Posterior vena cava (tissue), 2 donors: ENCODE data around the gene SLC26A6. TPM values are rescaled to one million over a fixed set of nuclear protein-coding genes. Genes with fewer than 3 reads are reported as not detected.

Source experiments
- DNase-seq: peaks from one replicate; pipeline ENCODE4 v3.0.0-alpha.2; 2020; ENCODE audit warnings: low spot score
- intact Hi-C, 2 donors: fragments of 100-400 bp; cut with DNase I; formaldehyde crosslinking; loops; one replicate each; pipeline versions ENCODE4 v1.14.1 to v1.14.2; 2022 to 2023
- total RNA-seq, 2 donors: library from RNA; stranded (reverse); fragmentation: NEBNext Ultra II Directional; extraction: Animal tissue kit (Norgen Biotek cat#: 25700); gene quantifications; one replicate each; pipeline ENCODE4 v1.2.1, GENCODE V29; 2021
- donor health status: DM: yes; HTN: yes; CAD: no.
- donor health status: DM: yes; HTN: yes; CAD: no.

The SLC26A6 gene
- total RNA-seq, 2 donors from 2014 or later, result 7.0 to 11.7 TPM

- intact Hi-C loops, result no loop called here
- DNase-seq, result no peak
Observed at GRCh38 chr3:48641396-48641795, 6.1 kb upstream of the SLC26A6 start.

GRCh38 chr3:48639944-48640606 lies 4.8 kb upstream of the SLC26A6 start:
- intact Hi-C loops, result no loop called here
- no peak for DNase-seq

- no peak for DNase-seq
- intact Hi-C loops, result no loop called here
Observed at GRCh38 chr3:48637305-48637704, 2.0 kb upstream of the SLC26A6 start.

GRCh38 chr3:48636149-48636655 lies 941 bp upstream of the SLC26A6 start:
- no peak for DNase-seq
- intact Hi-C loops, result no loop called here

GRCh38 chr3:48634661-48635221 lies 520 bp downstream of the SLC26A6 start:
- DNase-seq, result peak; percentile 89
- intact Hi-C loops, result no loop called here

GRCh38 chr3:48633743-48634142 lies 1.5 kb downstream of the SLC26A6 start:
- DNase-seq, result no peak
- intact Hi-C loops, result no loop called here

- DNase-seq, result no peak
- intact Hi-C loops, result no loop called here
Observed at GRCh38 chr3:48633256-48633655, 2.0 kb downstream of the SLC26A6 start.

GRCh38 chr3:48631516-48632448 lies 3.5 kb downstream of the SLC26A6 start:
- intact Hi-C loops, result no loop called here
- no peak for DNase-seq

GRCh38 chr3:48630833-48631232 lies 4.4 kb downstream of the SLC26A6 start:
- no peak for DNase-seq

GRCh38 chr3:48630407-48630806 lies 4.9 kb downstream of the SLC26A6 start:
- intact Hi-C loops, result no loop called here
- peak; percentile 68 for DNase-seq

More at GRCh38 chr3:48630833-48631232, 4.4 kb downstream of the SLC26A6 start:
- intact Hi-C loops, result no loop called here

GRCh38 chr3:48629894-48630293 lies 5.4 kb downstream of the SLC26A6 start:
- intact Hi-C loops, result no loop called here
- peak; percentile 48 for DNase-seq

- no peak for DNase-seq
- intact Hi-C loops, result no loop called here
Observed at GRCh38 chr3:48628277-48629017, 6.8 kb downstream of the SLC26A6 start.

- peak; percentile 54 for DNase-seq
- intact Hi-C loops, result no loop called here
Observed at GRCh38 chr3:48625600-48625999, 9.7 kb downstream of the SLC26A6 start.

- intact Hi-C loops, result no loop called here
- DNase-seq, result no peak
Observed at GRCh38 chr3:48624767-48625166, 10.5 kb downstream of the SLC26A6 start.

GRCh38 chr3:48623851-48624547 lies 11.3 kb downstream of the SLC26A6 start:
- intact Hi-C loops, result no loop called here
- DNase-seq, result peak; percentile 68

GRCh38 chr3:48621461-48621869 lies 13.8 kb downstream of the SLC26A6 start, which contains the start of gene TMEM89:
Gene TMEM89, minus strand, starts transcription at chr3:48621769. Its CDS starts 13 bp downstream, at chr3:48621756.
- peak; percentile 73 for DNase-seq
- intact Hi-C loops, result no loop called here

GRCh38 chr3:48619541-48620524 lies 15.4 kb downstream of the SLC26A6 start:
- DNase-seq, result peak; percentile 65
- intact Hi-C loops, result no loop called here
